HepG2 (cell line): Measurements from ENCODE around the gene PRKCE. TPM values are rescaled to one million over a fixed set of nuclear protein-coding genes. Genes with fewer than 3 reads are reported as not detected.

ENCODE experiments used
- ATAC-seq: fragments of 200-7000 bp; cut with Tn5 transposase; 3 replicates; pipeline ENCODE4 v1.9.1; 2020; ENCODE audit warnings: mild to moderate bottlenecking, moderate library complexity
- BruUV-seq: library from RNA; stranded (reverse); fragments of 400-500 nt; replicated peaks from 2 replicates; lab custom pipeline; 2021; lab: Mats Ljungman, UMichigan
- CTCF ChIA-PET: fragments of 300-600 bp; formaldehyde crosslinking; extraction: SDS; loops from one replicate; lab custom pipeline; 2021; ENCODE audit warnings: low total read pairs, inconsistent platforms, low intra/inter-chr PET ratio; lab: Yijun Ruan, JAX
- POLR2A ChIA-PET: fragments of 350-600 bp; sonication (Branson Sonifier 250); formaldehyde crosslinking; loops from one replicate; lab custom pipeline; 2020; ENCODE audit warnings: antibody characterized with exemption, inconsistent platforms; lab: Yijun Ruan, JAX
- DNase-seq: peaks from one replicate; pipeline ENCODE4 v3.0.0-alpha.2; 2015; ENCODE audit warnings: low spot score
- FAIRE-seq: peaks from 3 replicates; lab custom pipeline; 2011; peaks lifted over from hg19 to GRCh38; lab: Jason Lieb, UNC
- H2AFZ ChIP-seq: one replicate; pipeline ENCODE4 v1.6.1; 2011; ENCODE audit warnings: low read length, inconsistent platforms
- H3K27ac ChIP-seq: fragments of 300-600 bp; 3 replicates; pipeline ENCODE4 v1.8.0; 2011; ENCODE audit warnings: mixed run types, mild to moderate bottlenecking, mixed read lengths, low read length, inconsistent platforms; ENCODE audit not compliant: insufficient read depth; ENCODE audit errors: extremely low read length
- H3K27me3 ChIP-seq, 2 experiments: fragments of 200-600 bp in 1 of 2; 2 replicates in 1 of 2; 3 replicates in 1 of 2; pipeline versions ENCODE4 v1.6.0 to v1.8.0; 2011; ENCODE audit warnings: low read length in 2 of 2, mild to moderate bottlenecking in 2 of 2, moderate library complexity in 2 of 2, inconsistent platforms in 1 of 2; ENCODE audit not compliant: insufficient read depth in 2 of 2, control insufficient read depth in 1 of 2
- H3K36me3 ChIP-seq, 2 experiments: fragments of 200-600 bp in 1 of 2; replicated peaks in 1 of 2; 2 replicates in 1 of 2; 3 replicates in 1 of 2; pipeline versions ENCODE4 v1.5.1 to v1.8.0; 2011; ENCODE audit warnings: low read length in 2 of 2, inconsistent platforms in 1 of 2; ENCODE audit not compliant: insufficient read depth in 2 of 2, control insufficient read depth in 1 of 2
- H3K4me1 ChIP-seq: 2 replicates; pipeline ENCODE4 v1.5.1; 2012; ENCODE audit warnings: low read length, inconsistent platforms; ENCODE audit not compliant: insufficient read depth
- H3K4me2 ChIP-seq: 2 replicates; pipeline ENCODE4 v1.6.0; 2011; ENCODE audit warnings: low read depth, low read length, inconsistent platforms
- H3K4me3 ChIP-seq, 3 experiments: fragments of 200-600 bp in 1 of 3; sonication (generic), shearing (Covaris generic) in 1 of 3; replicated peaks in 1 of 3; 2 replicates each; pipeline ENCODE4 v1.5.1; 2011 to 2016; ENCODE audit warnings: low read length in 3 of 3, inconsistent platforms in 2 of 3, low read depth in 2 of 3, mild to moderate bottlenecking in 2 of 3, control low read depth in 1 of 3, mixed read lengths in 1 of 3; ENCODE audit not compliant: insufficient read depth in 1 of 3
- H3K79me2 ChIP-seq: one replicate; pipeline ENCODE4 v1.6.1; 2011; ENCODE audit warnings: low read length, inconsistent platforms; ENCODE audit not compliant: insufficient read depth
- H3K9ac ChIP-seq: 2 replicates; pipeline ENCODE4 v1.6.0; 2011; ENCODE audit warnings: mild to moderate bottlenecking, low read depth, low read length, inconsistent platforms; ENCODE audit not compliant: insufficient read depth
- H3K9me3 ChIP-seq: 2 replicates; pipeline ENCODE4 v1.5.1; 2012; ENCODE audit warnings: mild to moderate bottlenecking, low read length
- H4K20me1 ChIP-seq: 2 replicates; pipeline ENCODE4 v1.6.0; 2011; ENCODE audit warnings: inconsistent platforms, mild to moderate bottlenecking, low read length, moderate library complexity; ENCODE audit not compliant: insufficient read depth
- ETV5 ChIP-seq: IDR thresholded peaks from 2 replicates; pipeline ENCODE4 v1.6.1; 2018; ENCODE audit warnings: missing biosample characterization, missing genetic modification reagents, inconsistent platforms, borderline replicate concordance
- FOXA3 ChIP-seq: IDR thresholded peaks from 2 replicates; pipeline ENCODE4 v1.6.1; 2016; ENCODE audit warnings: missing genetic modification reagents, missing compliant biosample characterization
- FOXO1 ChIP-seq: sonication (generic); formaldehyde crosslinking; IDR thresholded peaks from 2 replicates; pipeline ENCODE4 v1.4.0; 2020; ENCODE audit warnings: missing genetic modification reagents
- HOXA3 ChIP-seq: sonication (generic); formaldehyde crosslinking; IDR thresholded peaks from 2 replicates; pipeline ENCODE4 v1.5.0; 2020; ENCODE audit warnings: missing genetic modification reagents
- MTERF4 ChIP-seq: sonication (generic); formaldehyde crosslinking; IDR thresholded peaks from 2 replicates; pipeline ENCODE4 v1.8.0; 2023; ENCODE audit warnings: mild to moderate bottlenecking, missing genetic modification reagents
- NRL ChIP-seq: sonication (generic); formaldehyde crosslinking; IDR thresholded peaks from 2 replicates; pipeline ENCODE4 v1.5.0; 2020; ENCODE audit warnings: missing genetic modification reagents, mild to moderate bottlenecking, moderate library complexity, borderline replicate concordance
- PATZ1 ChIP-seq: sonication (generic); formaldehyde crosslinking; IDR thresholded peaks from 2 replicates; pipeline ENCODE4 v1.4.0; 2020; ENCODE audit warnings: missing genetic modification reagents
- POGK ChIP-seq: sonication (generic); formaldehyde crosslinking; conservative IDR thresholded peaks from 2 replicates; pipeline ENCODE4 v1.8.0; 2022; ENCODE audit warnings: mild to moderate bottlenecking, moderate library complexity, missing genetic modification reagents
- REPIN1 ChIP-seq: sonication (generic); formaldehyde crosslinking; IDR thresholded peaks from 2 replicates; pipeline ENCODE4 v1.8.0; 2022; ENCODE audit warnings: missing genetic modification reagents, low read depth, mild to moderate bottlenecking, borderline replicate concordance
- TOE1 ChIP-seq: sonication (generic); formaldehyde crosslinking; IDR thresholded peaks from 2 replicates; pipeline ENCODE4 v1.4.0; 2020; ENCODE audit warnings: mild to moderate bottlenecking, missing genetic modification reagents
- ZBTB34 ChIP-seq: sonication (generic); formaldehyde crosslinking; IDR thresholded peaks from 2 replicates; pipeline ENCODE4 v1.8.0; 2022; ENCODE audit warnings: mild to moderate bottlenecking, missing genetic modification reagents
- ZNF138 ChIP-seq: sonication (generic); formaldehyde crosslinking; IDR thresholded peaks from 2 replicates; pipeline ENCODE4 v1.5.0; 2020; ENCODE audit warnings: mild to moderate bottlenecking, low read depth, missing genetic modification reagents
- ZNF232 ChIP-seq: sonication (generic); formaldehyde crosslinking; IDR thresholded peaks from 2 replicates; pipeline ENCODE4 v1.4.0; 2020; ENCODE audit warnings: missing genetic modification reagents, borderline replicate concordance
- ZNF274 ChIP-seq: sonication (generic); formaldehyde crosslinking; IDR thresholded peaks from 2 replicates; pipeline ENCODE4 v1.5.1; 2020; ENCODE audit warnings: mild to moderate bottlenecking, missing genetic modification reagents
- ZNF530 ChIP-seq: sonication (generic); formaldehyde crosslinking; IDR thresholded peaks from 2 replicates; pipeline ENCODE4 v1.5.0; 2020; ENCODE audit warnings: low read depth, mild to moderate bottlenecking, missing genetic modification reagents
- WGBS: methylation state at CpG from one replicate; pipeline ENCODE4 v1.1.6; 2017; ENCODE audit warnings: low lambda C conversion rate; 5-methylcytosine and 5-hydroxymethylcytosine counted together
- in situ Hi-C: cut with HindIII; loops from 2 replicates; pipeline ENCODE4 v1.10.0; 2017; ENCODE audit warnings: low pct_unique_long_range_greater_than_20kb; ENCODE audit not compliant: extremely low pct_ligation_motif_present
- intact Hi-C: fragments of 100-400 bp; cut with micrococcal nuclease; formaldehyde crosslinking; loops from one replicate; pipeline ENCODE4 v1.10.0; 2022; ENCODE audit not compliant: unreplicated experiment
- polyA plus RNA-seq, 8 experiments: library from polyadenylated mRNA; depleted of rRNA in 3 of 8; stranded (reverse) in 7 of 8; unstranded in 1 of 8; fragments of >200 nt; fragmentation: Illumina TruSeq in 4 of 8; extraction: Trizol in 4 of 8; gene quantifications; 2 replicates each; pipeline versions ENCODE4 v1.2.1 to v1.2.3, GENCODE V29; 2011 to 2016; ENCODE audit warnings: low read depth in 4 of 8, missing spikeins in 1 of 8, mixed read lengths in 1 of 8; ENCODE audit not compliant: insufficient read depth in 1 of 8
- total RNA-seq, 5 experiments: library from RNA; depleted of rRNA; stranded (reverse); fragments of >200 nt; fragmentation: Illumina TruSeq; extraction: Trizol; gene quantifications; 2 replicates each; pipeline ENCODE4 v1.2.3, GENCODE V29; 2016; ENCODE audit warnings: low read depth in 1 of 5

The PRKCE gene
- total and polyA plus RNA-seq, 2 of the 13 experiments (the other 11 are each of a cell fraction or from before 2014, with no cell fraction given) = 1.0 to 3.9 TPM

GRCh38 chr2:46236876-46237859 lies 585.7 kb downstream of the PRKCE start:
- Histone ChIP-seq H3K27ac (no peak overlapping the region), H2AFZ (no peak overlapping the region), H3K27me3 (peaks cover 0 to 10% of the 10 kb centered on the region in 2 experiments; a peak in 2 of 5 replicates), H3K9me3 (no peaks in the 10 kb centered on the region), H4K20me1 (no peaks in the 10 kb centered on the region), H3K36me3 (no peaks in the 10 kb centered on the region), H3K4me1 (peaks cover 39% of the 10 kb centered on the region), H3K4me3 (no peak overlapping the region), H3K4me2 (peak overlapping the region; percentile 39), H3K9ac (no peak overlapping the region), H3K79me2 (no peaks in the 10 kb centered on the region)
- in situ Hi-C loops (no loop called here), intact Hi-C loops (no loop called here)
- peak; percentile 70 for ATAC-seq
- FAIRE-seq = no peak
- WGBS = 39% methylated on average over 8 of the region's 8 CpGs
- CTCF ChIA-PET = no interaction called here
- no TSS peak for BruUV-seq
- POLR2A ChIA-PET = no interaction called here
- peak; percentile 24 for DNase-seq
- TF ChIP-seq ZNF138 (CRISPR knock-in tag) (no peak), TOE1 (no peak), FOXO1 (CRISPR knock-in tag) (no peak), FOXA3 (CRISPR knock-in tag) (peak; percentile 82), MTERF4 (CRISPR knock-in tag) (0 out of 2 replicates have a peak, but pooled peaks have one; percentile 47), POGK (0 out of 2 replicates have a peak, but pooled peaks have one; percentile 26), ZNF530 (CRISPR knock-in tag) (no peak), ZNF274 (CRISPR knock-in tag) (0 out of 2 replicates have a peak, but pooled peaks have one; percentile 44), HOXA3 (no peak), PATZ1 (0 out of 2 replicates have a peak, but pooled peaks have one; percentile 23), NRL (CRISPR knock-in tag) (no peak), REPIN1 (CRISPR knock-in tag) (no peak), ZNF232 (CRISPR knock-in tag) (peak; percentile 81; the same call in 1 of the 2 replicates), ETV5 (CRISPR knock-in tag) (peak; percentile 38; the same call in 1 of the 2 replicates), ZBTB34 (CRISPR knock-in tag) (no peak)
